ENCODE data around the gene TMEM51.
A peak's percentile ranks its signal among the peaks of the same experiment; 100 is the strongest.

TMEM51 gene

DNA sequence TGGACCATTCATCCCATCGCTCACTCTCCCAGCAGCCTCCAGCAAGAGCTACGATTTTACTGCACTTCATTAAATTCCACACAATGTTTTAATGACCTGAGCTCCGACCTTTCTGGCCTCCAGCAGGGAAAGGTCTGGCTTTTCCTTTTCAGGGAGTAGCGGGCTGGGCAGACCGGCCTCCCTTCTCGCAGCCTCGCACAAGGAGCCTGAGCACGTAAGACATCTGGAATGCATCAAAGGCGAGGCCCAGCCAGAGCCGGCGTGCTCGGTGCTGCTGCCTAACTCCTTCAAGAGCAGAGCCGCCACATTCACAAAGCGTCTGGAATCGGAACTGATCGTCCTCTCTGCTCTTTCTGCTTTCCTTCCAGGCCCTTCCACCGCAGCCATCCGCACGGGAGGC lies 61.0 kb downstream of the TMEM51 start:
- no peak for DNase-seq (ENCODE audit: low read depth)

GRCh38 chr1:15215116-15215515 lies 61.6 kb downstream of the TMEM51 start:
- TF ChIP-seq CTCF (IDR thresholded peaks at IDR 0.05; ENCODE audit: insufficient read depth, low read depth, low read length, missing control alignments): no peak
- H3K4me3 ChIP-seq (ENCODE audit: low read depth, low read length): no peak overlapping the region
- DNase-seq (ENCODE audit: low read depth): no peak

More for the DNA sequence above, 61.0 kb downstream of the TMEM51 start:
- no peak for TF ChIP-seq CTCF (IDR thresholded peaks at IDR 0.05; ENCODE audit: insufficient read depth, low read depth, low read length, missing control alignments)
- H3K4me3 ChIP-seq (ENCODE audit: low read depth, low read length): no peak overlapping the region

- no peak for TF ChIP-seq CTCF (IDR thresholded peaks at IDR 0.05; ENCODE audit: insufficient read depth, low read depth, low read length, missing control alignments)
- no peak for DNase-seq (ENCODE audit: low read depth)
- no peak overlapping the region for H3K4me3 ChIP-seq (ENCODE audit: low read depth, low read length)
Observed at GRCh38 chr1:15217654-15218053, 64.1 kb downstream of the TMEM51 start.

DNA sequence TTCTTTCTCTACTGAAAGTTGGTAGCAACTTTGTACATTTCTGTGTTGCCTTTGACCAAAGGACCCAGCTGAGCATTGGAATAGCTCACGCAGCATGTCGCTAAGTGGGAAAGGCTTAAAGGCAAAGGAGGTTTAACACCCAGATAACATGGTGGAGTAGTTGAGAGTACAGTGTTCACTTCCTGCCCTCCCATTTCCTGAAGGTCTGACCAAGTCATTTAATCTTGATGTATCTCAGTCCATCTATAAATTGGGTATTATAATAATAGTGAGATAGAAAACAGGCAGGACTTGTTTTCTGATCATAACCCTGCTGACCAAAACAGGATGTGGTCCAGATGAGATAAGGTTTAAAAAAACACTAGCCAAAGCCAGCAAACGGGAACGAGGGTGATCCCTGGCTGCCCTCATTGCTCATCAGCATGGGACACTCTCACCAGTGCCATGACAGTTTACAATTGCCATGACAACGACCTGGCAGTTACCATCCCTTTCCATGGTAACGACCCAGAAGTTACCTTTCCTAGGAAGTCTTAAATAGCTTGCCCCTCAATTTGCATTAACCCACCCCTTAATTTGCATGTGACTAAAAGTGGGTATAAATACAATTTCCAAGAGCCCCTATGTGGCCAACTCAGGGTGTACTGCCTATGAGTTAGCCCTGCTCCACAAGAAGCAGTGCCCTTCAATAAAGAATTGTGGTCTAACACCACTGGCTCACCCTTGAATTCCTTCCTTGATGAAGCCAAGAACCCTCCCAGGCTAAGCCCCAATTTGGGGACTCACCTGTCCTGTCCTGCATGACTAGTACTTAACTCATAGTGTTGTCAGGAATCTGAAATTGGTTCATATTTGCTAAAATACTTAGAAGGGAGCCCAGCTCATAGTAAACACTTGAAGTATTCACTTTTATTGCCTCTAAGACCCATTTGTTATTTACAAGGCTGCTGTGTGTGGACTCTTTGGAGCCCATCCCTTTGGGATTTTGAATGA lies 65.0 kb downstream of the TMEM51 start:
- peak; percentile 46 for DNase-seq (ENCODE audit: low read depth)
- H3K4me3 ChIP-seq (ENCODE audit: low read depth, low read length): no peak overlapping the region
- TF ChIP-seq CTCF (IDR thresholded peaks at IDR 0.05; ENCODE audit: insufficient read depth, low read depth, low read length, missing control alignments): no peak

DNA sequence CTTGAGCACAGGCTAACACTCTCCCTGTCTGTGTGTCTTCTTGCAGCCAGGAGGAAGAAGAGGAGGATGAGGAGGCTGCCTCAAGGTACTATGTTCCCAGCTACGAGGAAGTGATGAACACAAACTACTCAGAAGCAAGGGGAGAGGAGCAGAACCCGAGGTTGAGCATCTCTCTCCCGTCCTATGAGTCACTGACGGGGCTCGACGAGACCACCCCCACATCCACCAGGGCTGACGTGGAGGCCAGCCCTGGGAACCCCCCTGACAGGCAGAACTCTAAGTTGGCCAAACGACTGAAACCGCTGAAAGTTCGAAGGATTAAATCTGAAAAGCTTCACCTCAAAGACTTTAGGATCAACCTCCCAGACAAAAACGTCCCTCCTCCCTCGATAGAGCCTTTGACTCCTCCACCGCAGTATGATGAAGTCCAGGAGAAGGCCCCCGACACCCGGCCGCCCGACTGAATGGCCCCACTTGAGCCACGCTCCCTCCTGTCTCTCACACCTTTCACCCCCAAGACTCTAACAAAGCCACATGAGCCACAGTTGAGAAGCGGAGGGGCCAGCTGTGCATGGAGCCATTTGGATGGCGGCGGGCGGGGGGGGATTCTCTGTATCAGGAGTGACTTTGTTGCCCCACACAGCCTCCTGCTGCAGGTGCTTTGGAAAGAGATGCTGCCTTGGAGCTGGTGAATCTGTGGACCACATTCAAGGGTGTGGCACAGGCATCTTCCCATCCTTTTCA lies 65.9 kb downstream of the TMEM51 start:
- no peak for DNase-seq (ENCODE audit: low read depth)
- no peak overlapping the region for H3K4me3 ChIP-seq (ENCODE audit: low read depth, low read length)
- TF ChIP-seq CTCF (IDR thresholded peaks at IDR 0.05; ENCODE audit: insufficient read depth, low read depth, low read length, missing control alignments): no peak

GRCh38 chr1:15220024-15220392 lies 66.5 kb downstream of the TMEM51 start:
- peak; percentile 12 for DNase-seq (ENCODE audit: low read depth)
- no peak overlapping the region for H3K4me3 ChIP-seq (ENCODE audit: low read depth, low read length)
- no peak for TF ChIP-seq CTCF (IDR thresholded peaks at IDR 0.05; ENCODE audit: insufficient read depth, low read depth, low read length, missing control alignments)

Measured in GM12865 (cell line).